Measurements from ENCODE around the gene TRAPPC11.

GRCh38 chr4:183624548-183624947, 34.5 kb upstream of the TRAPPC11 start:
- no peak for TF ChIP-seq MAFK (IDR thresholded peaks at IDR 0.05; ENCODE audit: low read depth, low read length)
- TF ChIP-seq, protein P1, sequence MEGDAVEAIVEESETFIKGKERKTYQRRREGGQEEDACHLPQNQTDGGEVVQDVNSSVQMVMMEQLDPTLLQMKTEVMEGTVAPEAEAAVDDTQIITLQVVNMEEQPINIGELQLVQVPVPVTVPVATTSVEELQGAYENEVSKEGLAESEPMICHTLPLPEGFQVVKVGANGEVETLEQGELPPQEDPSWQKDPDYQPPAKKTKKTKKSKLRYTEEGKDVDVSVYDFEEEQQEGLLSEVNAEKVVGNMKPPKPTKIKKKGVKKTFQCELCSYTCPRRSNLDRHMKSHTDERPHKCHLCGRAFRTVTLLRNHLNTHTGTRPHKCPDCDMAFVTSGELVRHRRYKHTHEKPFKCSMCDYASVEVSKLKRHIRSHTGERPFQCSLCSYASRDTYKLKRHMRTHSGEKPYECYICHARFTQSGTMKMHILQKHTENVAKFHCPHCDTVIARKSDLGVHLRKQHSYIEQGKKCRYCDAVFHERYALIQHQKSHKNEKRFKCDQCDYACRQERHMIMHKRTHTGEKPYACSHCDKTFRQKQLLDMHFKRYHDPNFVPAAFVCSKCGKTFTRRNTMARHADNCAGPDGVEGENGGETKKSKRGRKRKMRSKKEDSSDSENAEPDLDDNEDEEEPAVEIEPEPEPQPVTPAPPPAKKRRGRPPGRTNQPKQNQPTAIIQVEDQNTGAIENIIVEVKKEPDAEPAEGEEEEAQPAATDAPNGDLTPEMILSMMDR (conservative IDR thresholded peaks at IDR 0.05; ENCODE audit: low read depth, low read length): no peak
- TF ChIP-seq NFE2L2 (IDR thresholded peaks at IDR 0.05; ENCODE audit: low read depth, low read length): no peak
- no peak for TF ChIP-seq POLR2A (IDR thresholded peaks at IDR 0.05; ENCODE audit: low read depth, low read length)
- no peak for TF ChIP-seq MXI1 (IDR thresholded peaks at IDR 0.05; ENCODE audit: borderline replicate concordance, low read depth, low read length)
